ENCODE data around the gene ANO9. TPM values are rescaled to one million over a fixed set of nuclear protein-coding genes. Genes with fewer than 3 reads are reported as not detected.
"Not testable (repeated sequence)": the region's sequence is repeated elsewhere in the genome, so short reads cannot be mapped to it uniquely, and the experiment has no call there.

ANO9 gene
- total and polyA plus RNA-seq, 9 donors = 0.12 to 11.4 (median 0.77) TPM

DNA sequence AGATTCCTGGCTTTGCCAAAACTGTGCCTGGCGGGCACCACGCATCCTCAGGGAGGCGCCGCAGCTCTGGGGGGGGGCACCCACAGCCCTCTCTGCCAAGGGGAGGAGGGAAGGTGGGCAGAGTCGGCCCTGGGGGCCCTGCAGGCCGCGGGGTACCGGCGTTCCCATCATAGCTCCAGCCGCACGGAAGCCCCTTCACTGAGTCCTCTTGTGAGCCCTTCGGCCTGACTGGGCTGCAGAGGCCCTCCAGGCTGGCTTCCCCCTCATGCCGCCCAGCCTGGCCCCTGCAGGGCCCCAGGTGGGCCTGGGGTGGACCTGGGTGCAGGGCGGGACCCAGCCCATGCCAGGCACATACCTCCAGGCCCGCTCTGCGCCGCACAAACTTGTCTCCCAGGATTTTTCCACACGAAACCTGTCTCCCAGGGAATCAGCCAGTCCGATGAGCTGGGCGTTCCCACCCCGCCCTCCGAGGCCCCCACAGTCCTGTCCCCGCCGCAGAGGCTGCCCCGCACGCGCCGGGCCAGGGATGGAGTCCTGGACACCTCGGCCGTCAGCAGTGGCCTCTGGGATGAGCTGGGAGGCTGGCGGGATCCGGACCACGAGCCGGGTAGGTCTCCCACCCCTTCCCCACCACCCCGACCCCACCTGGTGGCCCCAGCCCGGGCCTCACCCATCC is 49.6 kb downstream of the ANO9 start:
- no peaks in the 10 kb centered on the region for H3K4me1 ChIP-seq (ENCODE audit: insufficient read depth)
- no peaks in the 10 kb centered on the region for H3K9me3 ChIP-seq
- no peak for TF ChIP-seq POLR2A (IDR thresholded peaks at IDR 0.05)
- TF ChIP-seq, protein P1, sequence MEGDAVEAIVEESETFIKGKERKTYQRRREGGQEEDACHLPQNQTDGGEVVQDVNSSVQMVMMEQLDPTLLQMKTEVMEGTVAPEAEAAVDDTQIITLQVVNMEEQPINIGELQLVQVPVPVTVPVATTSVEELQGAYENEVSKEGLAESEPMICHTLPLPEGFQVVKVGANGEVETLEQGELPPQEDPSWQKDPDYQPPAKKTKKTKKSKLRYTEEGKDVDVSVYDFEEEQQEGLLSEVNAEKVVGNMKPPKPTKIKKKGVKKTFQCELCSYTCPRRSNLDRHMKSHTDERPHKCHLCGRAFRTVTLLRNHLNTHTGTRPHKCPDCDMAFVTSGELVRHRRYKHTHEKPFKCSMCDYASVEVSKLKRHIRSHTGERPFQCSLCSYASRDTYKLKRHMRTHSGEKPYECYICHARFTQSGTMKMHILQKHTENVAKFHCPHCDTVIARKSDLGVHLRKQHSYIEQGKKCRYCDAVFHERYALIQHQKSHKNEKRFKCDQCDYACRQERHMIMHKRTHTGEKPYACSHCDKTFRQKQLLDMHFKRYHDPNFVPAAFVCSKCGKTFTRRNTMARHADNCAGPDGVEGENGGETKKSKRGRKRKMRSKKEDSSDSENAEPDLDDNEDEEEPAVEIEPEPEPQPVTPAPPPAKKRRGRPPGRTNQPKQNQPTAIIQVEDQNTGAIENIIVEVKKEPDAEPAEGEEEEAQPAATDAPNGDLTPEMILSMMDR (IDR thresholded peaks at IDR 0.05) = no peak
- TF ChIP-seq EP300 (IDR thresholded peaks at IDR 0.05) = no peak
- intact Hi-C loops (cut with DNase I) = no loop called here
- DNase-seq = no peak
- H3K36me3 ChIP-seq = no peaks in the 10 kb centered on the region
- H3K4me3 ChIP-seq = no peak overlapping the region
- H3K27ac ChIP-seq = no peak overlapping the region
- 84 to 88% (median 85%) methylated on average over 35 to 36 of the region's 36 CpGs for WGBS, 3 donors
- H3K27me3 ChIP-seq = no peaks in the 10 kb centered on the region

DNA sequence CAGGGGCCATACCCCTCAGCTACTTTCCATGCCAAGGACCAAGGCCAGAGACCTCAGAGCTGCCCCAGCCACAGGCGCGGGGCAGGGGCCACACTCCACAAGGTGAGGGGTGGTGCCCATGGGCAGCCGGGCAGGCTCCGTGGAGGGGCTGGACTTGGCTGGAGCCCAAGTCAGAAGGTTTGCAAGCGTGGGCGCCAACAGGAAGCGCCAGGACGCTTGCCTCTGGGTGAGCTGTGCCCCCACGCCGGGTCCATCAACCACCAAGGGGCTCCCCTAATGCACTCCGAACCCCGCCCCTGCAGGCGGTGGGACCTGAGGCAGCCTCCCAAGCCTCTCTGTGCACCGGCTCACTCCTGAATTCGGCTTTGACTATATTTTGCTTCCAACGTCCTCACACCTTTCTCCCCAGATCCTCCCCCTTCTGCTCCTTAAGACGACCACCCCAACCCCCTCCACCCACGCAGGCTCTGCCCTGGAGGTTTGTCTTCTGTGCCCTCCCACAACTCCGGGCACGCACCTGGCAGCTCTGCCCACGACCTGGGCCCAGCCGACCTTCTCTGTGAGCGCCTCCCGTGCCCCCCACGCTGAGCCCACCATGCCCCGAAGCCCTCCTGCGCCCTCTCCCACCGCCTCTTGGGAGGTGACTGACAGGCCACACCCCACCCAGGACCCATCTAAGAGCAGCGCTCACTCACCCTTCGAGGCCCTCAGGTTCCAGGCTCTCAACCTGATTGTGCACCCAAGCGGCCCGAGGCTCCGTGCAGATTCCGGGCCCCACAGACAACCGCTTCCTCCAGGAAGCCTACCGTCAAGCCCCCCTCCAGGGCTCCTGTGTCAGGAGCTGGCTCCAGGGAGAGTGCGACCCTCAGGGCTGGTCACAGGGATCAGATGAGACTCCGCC is 50.4 kb downstream of the ANO9 start:
- intact Hi-C loops (cut with DNase I) = no loop called here
- Histone ChIP-seq H3K4me1 (ENCODE audit: insufficient read depth) (no peaks in the 10 kb centered on the region), H3K27ac (no peak overlapping the region), H3K4me3 (no peak overlapping the region), H3K36me3 (no peaks in the 10 kb centered on the region), H3K9me3 (peaks cover 0 to 5% of the 10 kb centered on the region in 2 donors), H3K27me3 (no peaks in the 10 kb centered on the region)
- WGBS, 3 donors = 66 to 75% (median 67%) methylated on average over 38 of the region's 38 CpGs
- no peak for DNase-seq
- TF ChIP-seq, protein P1 (IDR thresholded peaks at IDR 0.05) = no peak
- TF ChIP-seq EP300 (IDR thresholded peaks at IDR 0.05) = no peak
- no peak for TF ChIP-seq POLR2A (IDR thresholded peaks at IDR 0.05)

DNA sequence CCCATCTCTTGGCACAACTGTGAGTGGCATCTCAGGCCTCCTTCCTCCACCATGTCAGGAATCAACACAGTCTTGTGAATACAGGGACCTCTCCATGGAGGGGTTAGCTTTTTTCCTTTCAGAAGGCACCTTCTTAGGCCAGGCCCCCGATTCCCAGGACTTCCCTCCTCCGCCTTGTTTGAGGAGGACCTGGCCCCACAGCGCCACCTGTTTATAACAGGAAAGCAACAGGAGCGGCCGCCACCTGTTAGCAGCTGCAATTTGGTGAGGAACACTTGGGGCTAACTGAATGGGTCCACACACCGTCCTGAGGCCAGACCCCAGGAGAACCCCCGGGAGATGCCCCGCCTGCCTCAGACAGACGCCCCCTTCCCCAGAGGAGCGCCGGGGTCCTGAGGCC is 51.6 kb downstream of the ANO9 start:
- Histone ChIP-seq H3K27ac (no peak overlapping the region), H3K9me3 (peaks cover 0 to 5% of the 10 kb centered on the region in 2 donors), H3K4me3 (no peak overlapping the region), H3K27me3 (no peaks in the 10 kb centered on the region), H3K36me3 (no peaks in the 10 kb centered on the region), H3K4me1 (ENCODE audit: insufficient read depth) (no peaks in the 10 kb centered on the region)
- WGBS, 3 donors = 64 to 78% (median 67%) methylated on average over 8 to 9 of the region's 11 CpGs
- no peak for DNase-seq
- TF ChIP-seq, protein P1 (IDR thresholded peaks at IDR 0.05) = no peak
- TF ChIP-seq EP300 (IDR thresholded peaks at IDR 0.05) (no peak), POLR2A (IDR thresholded peaks at IDR 0.05) (no peak)
- intact Hi-C loops (cut with DNase I) = no loop called here

DNA sequence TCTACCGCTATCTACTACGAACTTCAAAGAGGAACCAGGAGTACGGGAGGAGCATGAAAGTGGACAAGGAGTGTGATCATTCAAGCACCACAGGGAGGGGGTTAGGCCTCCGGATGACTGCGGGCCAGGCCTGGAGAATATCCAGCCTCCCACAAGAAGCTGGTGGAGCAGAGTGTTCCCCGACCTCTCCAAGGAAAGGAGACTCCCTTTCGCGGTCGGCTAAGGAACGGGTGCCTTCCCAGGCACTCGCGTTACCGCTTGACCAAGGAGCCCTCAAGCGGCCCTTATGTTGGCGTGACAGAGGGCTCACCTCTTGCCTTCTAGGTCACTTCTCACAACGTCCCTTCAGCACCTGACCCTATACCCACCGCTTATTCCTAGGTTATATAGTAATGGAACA is 52.4 kb downstream of the ANO9 start:
- H3K4me3 ChIP-seq; H3K27me3 ChIP-seq; H3K36me3 ChIP-seq; H3K27ac ChIP-seq; DNase-seq; H3K4me1 ChIP-seq (ENCODE audit: insufficient read depth); intact Hi-C loops (cut with DNase I); H3K9me3 ChIP-seq: not testable (repeated sequence)
- WGBS, 3 donors = 16 to 18% (median 18%) methylated on average over 9 to 17 of the region's 17 CpGs
